HepG2 (cell line): ENCODE results near the gene IQSEC1. TPM values are rescaled to one million over a fixed set of nuclear protein-coding genes. Genes with fewer than 3 reads are reported as not detected.
A peak's percentile ranks its signal among the peaks of the same experiment; 100 is the strongest.

Experiments used
- FOXK1 ChIP-seq: sonication (generic); formaldehyde crosslinking; IDR thresholded peaks from 2 replicates; pipeline ENCODE4 v1.4.0; 2020; ENCODE audit warnings: low read depth, missing genetic modification reagents, borderline replicate concordance
- GTF3A ChIP-seq: sonication (generic); formaldehyde crosslinking; conservative IDR thresholded peaks from 2 replicates; pipeline ENCODE4 v1.4.0; 2020; ENCODE audit warnings: mild to moderate bottlenecking, missing genetic modification reagents
- JUN ChIP-seq: sonication (generic); formaldehyde crosslinking; IDR thresholded peaks from 2 replicates; pipeline ENCODE4 v1.4.0; 2020; ENCODE audit warnings: mild to moderate bottlenecking, missing genetic modification reagents
- KDM6A ChIP-seq: IDR thresholded peaks from 2 replicates; pipeline ENCODE4 v1.6.1; 2016; ENCODE audit warnings: low read depth
- KMT2B ChIP-seq: IDR thresholded peaks from 2 replicates; pipeline ENCODE4 v1.6.1; 2016; ENCODE audit warnings: missing genetic modification reagents, missing compliant biosample characterization
- MED1 ChIP-seq: sonication (generic); formaldehyde crosslinking; IDR thresholded peaks from 2 replicates; pipeline ENCODE4 v1.4.0; 2020; ENCODE audit warnings: missing genetic modification reagents
- MED8 ChIP-seq: sonication (generic); formaldehyde crosslinking; IDR thresholded peaks from 2 replicates; pipeline ENCODE4 v1.8.1; 2023; ENCODE audit warnings: mild to moderate bottlenecking, missing genetic modification reagents; ENCODE audit not compliant: insufficient replicate concordance
- NONO ChIP-seq, 2 experiments: fragments of 450-650 bp in 1 of 2; sonication (generic) in 1 of 2; formaldehyde crosslinking in 1 of 2; IDR thresholded peaks in 1 of 2; conservative IDR thresholded peaks in 1 of 2; 2 replicates each; pipeline versions ENCODE4 v1.6.1 to v1.8.0; 2017 to 2022; ENCODE audit warnings: mild to moderate bottlenecking in 1 of 2, missing genetic modification reagents in 1 of 2, moderate library complexity in 1 of 2
- NR0B2 ChIP-seq: sonication (generic); formaldehyde crosslinking; IDR thresholded peaks from 2 replicates; pipeline ENCODE4 v1.4.0; 2020; ENCODE audit warnings: mild to moderate bottlenecking, missing genetic modification reagents
- REST ChIP-seq, 2 experiments: IDR thresholded peaks; 2 replicates each; pipeline ENCODE4 v1.6.1; 2011 to 2012; ENCODE audit warnings: low read length in 2 of 2, borderline replicate concordance in 1 of 2, low read depth in 1 of 2, mild to moderate bottlenecking in 1 of 2, moderate library complexity in 1 of 2
- RFXANK ChIP-seq: IDR thresholded peaks from 2 replicates; pipeline ENCODE4 v1.6.1; 2016
- SUZ12 ChIP-seq: fragments of 150-350 bp; IDR thresholded peaks from 2 replicates; pipeline ENCODE4 v1.6.1; 2014; ENCODE audit warnings: low read depth, low read length
- WIZ ChIP-seq: sonication (generic); formaldehyde crosslinking; IDR thresholded peaks from 2 replicates; pipeline ENCODE4 v1.5.1; 2020; ENCODE audit warnings: mild to moderate bottlenecking, missing genetic modification reagents
- ZBTB4 ChIP-seq: sonication (generic); formaldehyde crosslinking; IDR thresholded peaks from 2 replicates; pipeline ENCODE4 v1.4.0; 2020; ENCODE audit warnings: missing genetic modification reagents, mild to moderate bottlenecking, borderline replicate concordance
- ZBTB49 ChIP-seq: sonication (generic); formaldehyde crosslinking; IDR thresholded peaks from 2 replicates; pipeline ENCODE4 v1.4.0; 2020; ENCODE audit warnings: missing genetic modification reagents, borderline replicate concordance
- ZFP91 ChIP-seq: sonication (generic); formaldehyde crosslinking; IDR thresholded peaks from 2 replicates; pipeline ENCODE4 v1.9.0; 2022; ENCODE audit warnings: missing genetic modification reagents, mild to moderate bottlenecking, borderline replicate concordance
- ZKSCAN8 ChIP-seq: IDR thresholded peaks from 2 replicates; pipeline ENCODE4 v1.6.1; 2016; ENCODE audit warnings: borderline replicate concordance, missing genetic modification reagents, missing compliant biosample characterization
- ZNF556 ChIP-seq: sonication (generic); formaldehyde crosslinking; IDR thresholded peaks from 2 replicates; pipeline ENCODE4 v1.4.0; 2020; ENCODE audit warnings: mild to moderate bottlenecking, missing genetic modification reagents, borderline replicate concordance
- ZNF768 ChIP-seq: sonication (generic); formaldehyde crosslinking; IDR thresholded peaks from 2 replicates; pipeline ENCODE4 v1.4.0; 2020; ENCODE audit warnings: missing genetic modification reagents
- polyA plus RNA-seq, 8 experiments: library from polyadenylated mRNA; depleted of rRNA in 3 of 8; stranded (reverse) in 7 of 8; unstranded in 1 of 8; fragments of >200 nt; fragmentation: Illumina TruSeq in 4 of 8; extraction: Trizol in 4 of 8; gene quantifications; 2 replicates each; pipeline versions ENCODE4 v1.2.1 to v1.2.3, GENCODE V29; 2011 to 2016; ENCODE audit warnings: low read depth in 4 of 8, missing spikeins in 1 of 8, mixed read lengths in 1 of 8; ENCODE audit not compliant: insufficient read depth in 1 of 8
- total RNA-seq, 5 experiments: library from RNA; depleted of rRNA; stranded (reverse); fragments of >200 nt; fragmentation: Illumina TruSeq; extraction: Trizol; gene quantifications; 2 replicates each; pipeline ENCODE4 v1.2.3, GENCODE V29; 2016; ENCODE audit warnings: low read depth in 1 of 5

IQSEC1 gene
- total and polyA plus RNA-seq, 2 of the 13 experiments (the other 11 are each of a cell fraction or from before 2014, with no cell fraction given): 17.4 to 20.2 TPM

GRCh38 chr3:12991861-12992281 lies 81.4 kb downstream of the IQSEC1 start (continued):
- TF ChIP-seq NONO (IDR thresholded peaks at IDR 0.05): no peak
- no peak for TF ChIP-seq NONO (CRISPR knock-in tag; conservative IDR thresholded peaks at IDR 0.05)
- TF ChIP-seq RFXANK (CRISPR knock-in tag): no peak
- TF ChIP-seq MED8 (CRISPR knock-in tag): no peak
- peak; percentile 33; the same call in 1 of the 2 replicates for TF ChIP-seq GTF3A (CRISPR knock-in tag)
- TF ChIP-seq REST (IDR thresholded peaks at IDR 0.05; ENCODE audit: borderline replicate concordance in 1 of 2, low read depth in 1 of 2, low read length in 2 of 2): no peak
- TF ChIP-seq FOXK1: no peak
- TF ChIP-seq JUN (CRISPR knock-in tag): no peak
- no peak for TF ChIP-seq ZBTB4
- TF ChIP-seq ZNF768 (CRISPR knock-in tag): peak; percentile 96
- no peak for TF ChIP-seq NR0B2 (CRISPR knock-in tag)
- no peak for TF ChIP-seq ZBTB49
- TF ChIP-seq KMT2B (CRISPR knock-in tag): no peak
- TF ChIP-seq MED1 (CRISPR knock-in tag): no peak
- TF ChIP-seq KDM6A (CRISPR knock-in tag): no peak
- no peak for TF ChIP-seq WIZ
- TF ChIP-seq ZNF556 (CRISPR knock-in tag): 0 out of 2 replicates have a peak, but pooled peaks have one; percentile 7
- TF ChIP-seq SUZ12: no peak
- peak; percentile 86; the same call in 1 of the 2 replicates for TF ChIP-seq ZFP91
- no peak for TF ChIP-seq ZKSCAN8 (CRISPR knock-in tag)
